HepG2 (cell line): ENCODE measurements around the gene UHMK1. TPM values are rescaled to one million over a fixed set of nuclear protein-coding genes. Genes with fewer than 3 reads are reported as not detected.
"Not testable (repeated sequence)": the region's sequence is repeated elsewhere in the genome, so short reads cannot be mapped to it uniquely, and the experiment has no call there.

ENCODE experiments used
- ATAC-seq: fragments of 200-7000 bp; cut with Tn5 transposase; 3 replicates; pipeline ENCODE4 v1.9.1; 2020; ENCODE audit warnings: mild to moderate bottlenecking, moderate library complexity
- BruUV-seq: library from RNA; stranded (reverse); fragments of 400-500 nt; replicated peaks from 2 replicates; lab custom pipeline; 2021; lab: Mats Ljungman, UMichigan
- CTCF ChIA-PET: fragments of 300-600 bp; formaldehyde crosslinking; extraction: SDS; loops from one replicate; lab custom pipeline; 2021; ENCODE audit warnings: low total read pairs, inconsistent platforms, low intra/inter-chr PET ratio; lab: Yijun Ruan, JAX
- POLR2A ChIA-PET: fragments of 350-600 bp; sonication (Branson Sonifier 250); formaldehyde crosslinking; loops from one replicate; lab custom pipeline; 2020; ENCODE audit warnings: antibody characterized with exemption, inconsistent platforms; lab: Yijun Ruan, JAX
- DNase-seq: peaks from one replicate; pipeline ENCODE4 v3.0.0-alpha.2; 2015; ENCODE audit warnings: low spot score
- FAIRE-seq: peaks from 3 replicates; lab custom pipeline; 2011; peaks lifted over from hg19 to GRCh38; lab: Jason Lieb, UNC
- H2AFZ ChIP-seq: one replicate; pipeline ENCODE4 v1.6.1; 2011; ENCODE audit warnings: low read length, inconsistent platforms
- H3K27ac ChIP-seq: fragments of 300-600 bp; 3 replicates; pipeline ENCODE4 v1.8.0; 2011; ENCODE audit warnings: mixed run types, mild to moderate bottlenecking, mixed read lengths, low read length, inconsistent platforms; ENCODE audit not compliant: insufficient read depth; ENCODE audit errors: extremely low read length
- H3K27me3 ChIP-seq, 2 experiments: fragments of 200-600 bp in 1 of 2; 2 replicates in 1 of 2; 3 replicates in 1 of 2; pipeline versions ENCODE4 v1.6.0 to v1.8.0; 2011; ENCODE audit warnings: low read length in 2 of 2, mild to moderate bottlenecking in 2 of 2, moderate library complexity in 2 of 2, inconsistent platforms in 1 of 2; ENCODE audit not compliant: insufficient read depth in 2 of 2, control insufficient read depth in 1 of 2
- H3K36me3 ChIP-seq, 2 experiments: fragments of 200-600 bp in 1 of 2; replicated peaks in 1 of 2; 2 replicates in 1 of 2; 3 replicates in 1 of 2; pipeline versions ENCODE4 v1.5.1 to v1.8.0; 2011; ENCODE audit warnings: low read length in 2 of 2, inconsistent platforms in 1 of 2; ENCODE audit not compliant: insufficient read depth in 2 of 2, control insufficient read depth in 1 of 2
- H3K4me1 ChIP-seq: 2 replicates; pipeline ENCODE4 v1.5.1; 2012; ENCODE audit warnings: low read length, inconsistent platforms; ENCODE audit not compliant: insufficient read depth
- H3K4me2 ChIP-seq: 2 replicates; pipeline ENCODE4 v1.6.0; 2011; ENCODE audit warnings: low read depth, low read length, inconsistent platforms
- H3K4me3 ChIP-seq, 3 experiments: fragments of 200-600 bp in 1 of 3; sonication (generic), shearing (Covaris generic) in 1 of 3; replicated peaks in 1 of 3; 2 replicates each; pipeline ENCODE4 v1.5.1; 2011 to 2016; ENCODE audit warnings: low read length in 3 of 3, inconsistent platforms in 2 of 3, low read depth in 2 of 3, mild to moderate bottlenecking in 2 of 3, control low read depth in 1 of 3, mixed read lengths in 1 of 3; ENCODE audit not compliant: insufficient read depth in 1 of 3
- H3K79me2 ChIP-seq: one replicate; pipeline ENCODE4 v1.6.1; 2011; ENCODE audit warnings: low read length, inconsistent platforms; ENCODE audit not compliant: insufficient read depth
- H3K9ac ChIP-seq: 2 replicates; pipeline ENCODE4 v1.6.0; 2011; ENCODE audit warnings: mild to moderate bottlenecking, low read depth, low read length, inconsistent platforms; ENCODE audit not compliant: insufficient read depth
- H3K9me3 ChIP-seq: 2 replicates; pipeline ENCODE4 v1.5.1; 2012; ENCODE audit warnings: mild to moderate bottlenecking, low read length
- H4K20me1 ChIP-seq: 2 replicates; pipeline ENCODE4 v1.6.0; 2011; ENCODE audit warnings: inconsistent platforms, mild to moderate bottlenecking, low read length, moderate library complexity; ENCODE audit not compliant: insufficient read depth
- HES4 ChIP-seq: sonication (generic); formaldehyde crosslinking; IDR thresholded peaks from 2 replicates; pipeline ENCODE4 v1.9.0; 2021; ENCODE audit warnings: mild to moderate bottlenecking, missing genetic modification reagents, borderline replicate concordance
- NR2F2 ChIP-seq: IDR thresholded peaks from 2 replicates; pipeline ENCODE4 v1.6.1; 2012; ENCODE audit warnings: low read depth, inconsistent platforms, borderline replicate concordance
- WGBS: methylation state at CpG from one replicate; pipeline ENCODE4 v1.1.6; 2017; ENCODE audit warnings: low lambda C conversion rate; 5-methylcytosine and 5-hydroxymethylcytosine counted together
- in situ Hi-C: cut with HindIII; loops from 2 replicates; pipeline ENCODE4 v1.10.0; 2017; ENCODE audit warnings: low pct_unique_long_range_greater_than_20kb; ENCODE audit not compliant: extremely low pct_ligation_motif_present
- intact Hi-C: fragments of 100-400 bp; cut with micrococcal nuclease; formaldehyde crosslinking; loops from one replicate; pipeline ENCODE4 v1.10.0; 2022; ENCODE audit not compliant: unreplicated experiment
- polyA plus RNA-seq, 8 experiments: library from polyadenylated mRNA; depleted of rRNA in 3 of 8; stranded (reverse) in 7 of 8; unstranded in 1 of 8; fragments of >200 nt; fragmentation: Illumina TruSeq in 4 of 8; extraction: Trizol in 4 of 8; gene quantifications; 2 replicates each; pipeline versions ENCODE4 v1.2.1 to v1.2.3, GENCODE V29; 2011 to 2016; ENCODE audit warnings: low read depth in 4 of 8, missing spikeins in 1 of 8, mixed read lengths in 1 of 8; ENCODE audit not compliant: insufficient read depth in 1 of 8
- total RNA-seq, 5 experiments: library from RNA; depleted of rRNA; stranded (reverse); fragments of >200 nt; fragmentation: Illumina TruSeq; extraction: Trizol; gene quantifications; 2 replicates each; pipeline ENCODE4 v1.2.3, GENCODE V29; 2016; ENCODE audit warnings: low read depth in 1 of 5
- TF ChIP-seq, protein P1 (sequence below): sonication (generic); formaldehyde crosslinking; IDR thresholded peaks from one replicate; pipeline ENCODE4 v1.5.1; 2020; ENCODE audit warnings: mild to moderate bottlenecking, missing genetic modification reagents; ENCODE audit errors: not compliant biosample characterization

Gene UHMK1
- total and polyA plus RNA-seq, 2 of the 13 experiments (the other 11 are each of a cell fraction or from before 2014, with no cell fraction given) = 12.9 to 20.0 TPM

GRCh38 chr1:162497723-162498495 lies at the start of gene UHMK1 (continued):
- TF ChIP-seq, protein P1, sequence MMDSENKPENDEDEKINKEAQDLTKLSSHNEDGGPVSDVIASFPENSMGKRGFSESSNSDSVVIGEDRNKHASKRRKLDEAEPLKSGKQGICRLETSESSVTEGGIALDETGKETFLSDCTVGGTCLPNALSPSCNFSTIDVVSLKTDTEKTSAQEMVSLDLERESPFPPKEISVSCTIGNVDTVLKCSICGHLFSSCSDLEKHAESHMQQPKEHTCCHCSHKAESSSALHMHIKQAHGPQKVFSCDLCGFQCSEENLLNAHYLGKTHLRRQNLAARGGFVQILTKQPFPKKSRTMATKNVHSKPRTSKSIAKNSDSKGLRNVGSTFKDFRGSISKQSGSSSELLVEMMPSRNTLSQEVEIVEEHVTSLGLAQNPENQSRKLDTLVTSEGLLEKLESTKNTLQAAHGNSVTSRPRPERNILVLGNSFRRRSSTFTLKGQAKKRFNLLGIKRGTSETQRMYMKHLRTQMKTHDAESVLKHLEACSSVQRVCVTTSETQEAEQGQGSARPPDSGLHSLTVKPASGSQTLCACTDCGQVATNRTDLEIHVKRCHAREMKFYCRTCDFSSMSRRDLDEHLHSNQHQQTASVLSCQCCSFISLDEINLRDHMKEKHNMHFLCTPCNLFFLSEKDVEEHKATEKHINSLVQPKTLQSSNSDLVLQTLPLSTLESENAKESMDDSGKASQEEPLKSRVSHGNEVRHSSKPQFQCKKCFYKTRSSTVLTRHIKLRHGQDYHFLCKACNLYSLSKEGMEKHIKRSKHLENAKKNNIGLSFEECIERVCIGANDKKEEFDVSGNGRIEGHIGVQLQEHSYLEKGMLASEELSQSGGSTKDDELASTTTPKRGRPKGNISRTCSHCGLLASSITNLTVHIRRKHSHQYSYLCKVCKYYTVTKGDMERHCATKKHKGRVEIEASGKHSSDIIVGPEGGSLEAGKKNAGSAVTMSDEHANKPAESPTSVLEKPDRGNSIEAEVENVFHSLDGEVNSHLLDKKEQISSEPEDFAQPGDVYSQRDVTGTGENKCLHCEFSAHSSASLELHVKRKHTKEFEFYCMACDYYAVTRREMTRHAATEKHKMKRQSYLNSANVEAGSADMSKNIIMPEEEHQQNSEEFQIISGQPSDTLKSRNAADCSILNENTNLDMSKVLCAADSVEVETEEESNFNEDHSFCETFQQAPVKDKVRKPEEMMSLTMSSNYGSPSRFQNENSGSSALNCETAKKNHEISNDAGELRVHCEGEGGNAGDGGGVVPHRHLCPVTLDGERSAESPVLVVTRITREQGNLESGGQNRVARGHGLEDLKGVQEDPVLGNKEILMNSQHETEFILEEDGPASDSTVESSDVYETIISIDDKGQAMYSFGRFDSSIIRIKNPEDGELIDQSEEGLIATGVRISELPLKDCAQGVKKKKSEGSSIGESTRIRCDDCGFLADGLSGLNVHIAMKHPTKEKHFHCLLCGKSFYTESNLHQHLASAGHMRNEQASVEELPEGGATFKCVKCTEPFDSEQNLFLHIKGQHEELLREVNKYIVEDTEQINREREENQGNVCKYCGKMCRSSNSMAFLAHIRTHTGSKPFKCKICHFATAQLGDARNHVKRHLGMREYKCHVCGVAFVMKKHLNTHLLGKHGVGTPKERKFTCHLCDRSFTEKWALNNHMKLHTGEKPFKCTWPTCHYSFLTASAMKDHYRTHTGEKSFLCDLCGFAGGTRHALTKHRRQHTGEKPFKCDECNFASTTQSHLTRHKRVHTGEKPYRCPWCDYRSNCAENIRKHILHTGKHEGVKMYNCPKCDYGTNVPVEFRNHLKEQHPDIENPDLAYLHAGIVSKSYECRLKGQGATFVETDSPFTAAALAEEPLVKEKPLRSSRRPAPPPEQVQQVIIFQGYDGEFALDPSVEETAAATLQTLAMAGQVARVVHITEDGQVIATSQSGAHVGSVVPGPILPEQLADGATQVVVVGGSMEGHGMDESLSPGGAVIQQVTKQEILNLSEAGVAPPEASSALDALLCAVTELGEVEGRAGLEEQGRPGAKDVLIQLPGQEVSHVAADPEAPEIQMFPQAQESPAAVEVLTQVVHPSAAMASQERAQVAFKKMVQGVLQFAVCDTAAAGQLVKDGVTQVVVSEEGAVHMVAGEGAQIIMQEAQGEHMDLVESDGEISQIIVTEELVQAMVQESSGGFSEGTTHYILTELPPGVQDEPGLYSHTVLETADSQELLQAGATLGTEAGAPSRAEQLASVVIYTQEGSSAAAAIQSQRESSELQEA = peak; percentile 71
- peak; percentile 87; the same call in 1 of the 2 replicates for TF ChIP-seq HES4 (CRISPR knock-in tag)
- TF ChIP-seq NR2F2 = no peak
- TF ChIP-seq, all 625 proteins: peak for 198

- in situ Hi-C loops, ATAC-seq, FAIRE-seq: not testable (repeated sequence)
These were observed 43.3 kb upstream of the UHMK1 start for GRCh38 chr1:162454361-162454760.

More at GRCh38 chr1:162454361-162454760, 43.3 kb upstream of the UHMK1 start:
- H3K9ac ChIP-seq, POLR2A ChIA-PET, H3K36me3 ChIP-seq, H3K4me2 ChIP-seq, H3K27me3 ChIP-seq, H3K9me3 ChIP-seq, DNase-seq, H3K27ac ChIP-seq, CTCF ChIA-PET, H4K20me1 ChIP-seq, H3K4me3 ChIP-seq, H3K79me2 ChIP-seq, H2AFZ ChIP-seq, BruUV-seq, intact Hi-C loops, H3K4me1 ChIP-seq: not testable (repeated sequence)
- 51% methylated on average over 3 of the region's 3 CpGs for WGBS
